ENCODE measurements around the gene LGSN. TPM values are rescaled to one million over a fixed set of nuclear protein-coding genes. Genes with fewer than 3 reads are reported as not detected.
"Not testable (repeated sequence)": the region's sequence is repeated elsewhere in the genome, so short reads cannot be mapped to it uniquely, and the experiment has no call there.

Gene LGSN
- total RNA-seq, 2 donors from 2014 or later: not detected

DNA sequence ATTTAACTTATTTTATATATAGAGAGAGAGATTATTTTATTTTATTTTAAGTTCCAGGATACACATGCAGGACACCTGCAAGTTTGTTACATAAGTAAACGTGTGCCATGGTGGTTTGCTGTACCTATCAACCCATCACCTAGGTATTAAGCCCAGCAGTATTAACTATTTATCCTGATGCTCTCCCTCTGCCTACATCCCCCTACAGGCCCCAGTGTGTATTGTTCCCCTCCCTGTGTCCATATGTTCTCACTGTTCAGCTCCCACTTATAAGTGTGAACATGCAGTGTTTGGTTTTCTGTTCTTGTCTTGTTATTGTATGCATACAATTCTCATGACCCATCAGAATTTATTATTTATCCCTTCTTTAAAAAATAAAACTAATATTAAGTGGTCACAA lies 73.9 kb downstream of the LGSN start:
- Histone ChIP-seq H3K4me1 (replicated peaks) (no peaks in the 10 kb centered on the region), H3K4me3 (no peak overlapping the region), H3K9me3 (no peaks in the 10 kb centered on the region), H3K27ac (no peak overlapping the region), H3K36me3 (no peaks in the 10 kb centered on the region), H3K27me3 (replicated peaks; ENCODE audit: insufficient read depth) (no peaks in the 10 kb centered on the region)
- no peak for DNase-seq (ENCODE audit: low spot score)
- intact Hi-C loops (cut with DNase I): no loop called here
- TF ChIP-seq, protein P1, sequence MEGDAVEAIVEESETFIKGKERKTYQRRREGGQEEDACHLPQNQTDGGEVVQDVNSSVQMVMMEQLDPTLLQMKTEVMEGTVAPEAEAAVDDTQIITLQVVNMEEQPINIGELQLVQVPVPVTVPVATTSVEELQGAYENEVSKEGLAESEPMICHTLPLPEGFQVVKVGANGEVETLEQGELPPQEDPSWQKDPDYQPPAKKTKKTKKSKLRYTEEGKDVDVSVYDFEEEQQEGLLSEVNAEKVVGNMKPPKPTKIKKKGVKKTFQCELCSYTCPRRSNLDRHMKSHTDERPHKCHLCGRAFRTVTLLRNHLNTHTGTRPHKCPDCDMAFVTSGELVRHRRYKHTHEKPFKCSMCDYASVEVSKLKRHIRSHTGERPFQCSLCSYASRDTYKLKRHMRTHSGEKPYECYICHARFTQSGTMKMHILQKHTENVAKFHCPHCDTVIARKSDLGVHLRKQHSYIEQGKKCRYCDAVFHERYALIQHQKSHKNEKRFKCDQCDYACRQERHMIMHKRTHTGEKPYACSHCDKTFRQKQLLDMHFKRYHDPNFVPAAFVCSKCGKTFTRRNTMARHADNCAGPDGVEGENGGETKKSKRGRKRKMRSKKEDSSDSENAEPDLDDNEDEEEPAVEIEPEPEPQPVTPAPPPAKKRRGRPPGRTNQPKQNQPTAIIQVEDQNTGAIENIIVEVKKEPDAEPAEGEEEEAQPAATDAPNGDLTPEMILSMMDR (IDR thresholded peaks at IDR 0.05): no peak
- TF ChIP-seq POLR2AphosphoS5 (IDR thresholded peaks at IDR 0.05) (no peak), POLR2A (IDR thresholded peaks at IDR 0.05) (no peak)
- WGBS: 69% methylated on average over 1 of the region's 1 CpG

DNA sequence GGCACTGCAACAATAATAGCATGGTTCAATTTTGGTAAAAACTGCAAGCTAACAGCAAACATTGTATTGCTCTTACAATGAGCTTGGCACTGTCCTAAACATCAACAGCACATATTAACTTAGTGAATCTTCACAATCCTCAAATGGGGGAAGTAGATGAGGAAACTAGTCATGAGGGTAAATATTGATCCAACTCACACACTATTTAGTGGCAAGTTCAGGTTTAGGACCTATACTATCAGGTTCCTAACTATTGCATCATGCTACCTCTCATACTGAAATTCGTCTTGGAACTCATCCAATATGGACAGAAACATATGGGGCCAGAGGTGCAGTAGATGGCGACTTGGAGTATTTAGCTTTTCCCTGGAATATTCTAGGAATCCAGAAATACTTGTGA lies 74.4 kb downstream of the LGSN start:
- TF ChIP-seq, protein P1 (IDR thresholded peaks at IDR 0.05): no peak
- no peak for TF ChIP-seq POLR2A (IDR thresholded peaks at IDR 0.05)
- no peak for TF ChIP-seq POLR2AphosphoS5 (IDR thresholded peaks at IDR 0.05)
- Histone ChIP-seq H3K9me3 (no peaks in the 10 kb centered on the region), H3K36me3 (no peaks in the 10 kb centered on the region), H3K27me3 (replicated peaks; ENCODE audit: insufficient read depth) (no peaks in the 10 kb centered on the region), H3K4me3 (no peak overlapping the region), H3K4me1 (replicated peaks) (no peaks in the 10 kb centered on the region), H3K27ac (no peak overlapping the region)
- no peak for DNase-seq (ENCODE audit: low spot score)
- intact Hi-C loops (cut with DNase I): no loop called here
- WGBS: 75% methylated on average over 2 of the region's 2 CpGs

DNA sequence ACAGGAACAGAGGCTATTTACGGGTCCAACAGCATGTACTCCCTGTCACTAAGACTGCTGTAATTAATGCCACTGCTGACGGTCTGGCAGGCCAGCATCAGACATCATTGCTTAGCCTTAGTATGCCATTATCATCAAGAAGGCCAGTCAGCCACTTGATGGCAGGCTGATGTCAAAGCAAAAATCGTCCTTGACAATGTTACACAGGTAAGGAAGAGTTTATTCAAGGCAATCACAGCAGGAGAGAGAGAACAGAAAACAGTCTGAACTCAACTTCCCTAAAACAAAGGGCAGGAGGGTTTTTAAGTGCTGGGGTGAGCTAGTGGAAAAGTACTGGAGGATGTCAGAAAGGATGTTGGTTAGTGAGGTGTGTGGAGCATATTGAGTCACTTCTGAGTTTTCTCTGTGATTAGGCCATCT lies 83.4 kb downstream of the LGSN start:
- 50% methylated on average over 3 of the region's 3 CpGs for WGBS
- TF ChIP-seq, protein P1 (IDR thresholded peaks at IDR 0.05): no peak
- no peak for TF ChIP-seq POLR2AphosphoS5 (IDR thresholded peaks at IDR 0.05)
- no peak for TF ChIP-seq POLR2A (IDR thresholded peaks at IDR 0.05)

DNA sequence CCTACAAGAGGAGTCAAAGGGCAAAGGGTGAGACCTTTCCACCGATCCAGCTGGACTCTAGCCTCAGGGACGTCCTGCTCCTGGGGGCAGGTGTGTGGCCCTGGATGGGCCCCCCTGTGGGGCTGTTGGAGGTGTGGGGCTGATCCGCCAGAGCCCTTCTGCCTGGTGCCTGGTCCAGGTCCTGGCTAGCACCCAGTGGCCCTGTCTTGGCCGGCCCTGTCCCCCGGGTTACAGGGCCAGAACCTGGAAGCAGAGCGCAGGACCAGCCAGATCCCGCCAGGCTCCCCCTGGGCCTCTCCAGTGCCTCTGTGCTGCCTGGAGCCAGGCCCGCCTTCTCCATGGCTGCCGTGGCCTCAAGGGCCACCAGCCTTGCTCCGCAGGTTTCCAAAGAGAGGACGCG lies 89.3 kb downstream of the LGSN start:
- H3K27me3 ChIP-seq (replicated peaks; ENCODE audit: insufficient read depth); H3K9me3 ChIP-seq; DNase-seq (ENCODE audit: low spot score); H3K27ac ChIP-seq; H3K36me3 ChIP-seq; intact Hi-C loops (cut with DNase I); H3K4me3 ChIP-seq; H3K4me1 ChIP-seq (replicated peaks): not testable (repeated sequence)
- WGBS: 71% methylated on average over 8 of the region's 12 CpGs

More for the DNA sequence above, 83.4 kb downstream of the LGSN start:
- intact Hi-C loops (cut with DNase I): no loop called here
- Histone ChIP-seq H3K4me3 (no peak overlapping the region), H3K27ac (no peak overlapping the region), H3K27me3 (replicated peaks; ENCODE audit: insufficient read depth) (no peaks in the 10 kb centered on the region), H3K4me1 (replicated peaks) (no peaks in the 10 kb centered on the region), H3K9me3 (no peaks in the 10 kb centered on the region), H3K36me3 (no peaks in the 10 kb centered on the region)
- no peak for DNase-seq (ENCODE audit: low spot score)

DNA sequence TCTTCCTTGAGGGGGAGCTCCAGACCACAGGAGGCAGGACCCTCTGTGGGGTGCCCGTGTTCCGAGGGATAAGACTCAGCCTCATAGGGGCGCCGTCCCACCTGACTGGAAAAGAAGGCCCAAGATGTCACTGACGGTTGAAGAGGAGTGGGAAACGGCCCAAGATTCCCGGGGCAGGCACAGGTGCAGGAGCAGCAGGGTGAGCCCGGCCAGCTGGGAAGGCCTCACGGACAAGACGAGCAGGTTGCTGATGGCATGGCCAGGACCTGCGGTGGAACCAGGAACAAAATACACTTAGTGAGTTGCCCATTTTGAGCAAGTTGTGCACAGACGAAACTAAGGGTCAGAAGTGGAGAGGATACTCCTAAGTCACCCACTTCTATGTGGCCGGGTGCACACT lies 89.8 kb downstream of the LGSN start:
- H3K27ac ChIP-seq; H3K4me1 ChIP-seq (replicated peaks); H3K36me3 ChIP-seq; H3K27me3 ChIP-seq (replicated peaks; ENCODE audit: insufficient read depth); H3K4me3 ChIP-seq; DNase-seq (ENCODE audit: low spot score); H3K9me3 ChIP-seq; intact Hi-C loops (cut with DNase I): not testable (repeated sequence)
- WGBS: 88% methylated on average over 12 of the region's 13 CpGs

DNA sequence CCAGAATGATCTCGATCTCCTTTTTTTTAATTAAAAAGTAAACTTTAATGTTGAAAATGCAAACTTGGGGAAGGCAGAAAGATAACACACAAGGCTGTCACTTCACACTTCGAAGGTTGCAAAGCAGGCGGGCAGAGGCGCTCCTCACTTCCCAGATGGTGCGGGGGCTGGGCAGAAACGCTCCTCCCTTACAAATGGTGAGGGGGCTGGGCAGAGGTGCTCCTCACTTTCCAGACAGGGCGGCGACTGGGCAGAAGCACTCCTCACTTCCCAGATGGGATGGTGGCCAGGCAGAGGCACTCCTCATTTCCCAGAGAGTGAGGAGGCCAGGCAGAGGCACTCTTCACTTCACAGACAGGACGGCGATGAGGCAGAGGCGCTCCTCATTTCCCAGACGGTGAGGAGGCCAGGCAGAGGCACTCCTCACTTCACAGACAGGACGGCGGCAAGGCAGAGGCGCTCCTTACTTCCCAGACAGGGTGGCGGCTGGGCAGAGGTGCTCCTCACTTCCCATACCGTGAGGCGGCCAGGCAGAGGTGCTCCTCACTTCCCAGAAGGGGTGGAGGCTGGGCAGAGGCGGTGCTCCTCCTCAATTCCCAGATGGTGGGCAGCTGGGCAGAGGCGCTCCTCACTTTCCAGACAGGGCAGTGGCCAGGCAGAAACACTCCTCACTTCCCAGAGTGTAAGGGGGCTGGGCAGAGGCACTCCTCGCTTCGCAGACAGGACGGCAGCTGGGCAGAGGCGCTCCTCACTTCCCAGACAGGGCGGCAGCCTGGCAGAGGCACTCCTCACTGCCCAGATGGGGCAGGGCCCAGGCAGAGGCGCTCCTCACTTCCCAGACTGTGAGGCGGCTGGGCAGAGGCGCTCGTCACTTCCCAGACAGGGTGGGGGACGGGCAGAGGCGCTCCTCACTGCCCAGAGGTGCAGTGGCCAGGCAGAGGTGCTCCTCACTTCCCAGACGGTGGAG lies 91.6 kb downstream of the LGSN start:
- H3K4me1 ChIP-seq (replicated peaks); H3K36me3 ChIP-seq; intact Hi-C loops (cut with DNase I); H3K9me3 ChIP-seq; H3K27ac ChIP-seq; DNase-seq (ENCODE audit: low spot score); H3K4me3 ChIP-seq; H3K27me3 ChIP-seq (replicated peaks; ENCODE audit: insufficient read depth): not testable (repeated sequence)
- 91% methylated on average over 32 of the region's 32 CpGs for WGBS

DNA sequence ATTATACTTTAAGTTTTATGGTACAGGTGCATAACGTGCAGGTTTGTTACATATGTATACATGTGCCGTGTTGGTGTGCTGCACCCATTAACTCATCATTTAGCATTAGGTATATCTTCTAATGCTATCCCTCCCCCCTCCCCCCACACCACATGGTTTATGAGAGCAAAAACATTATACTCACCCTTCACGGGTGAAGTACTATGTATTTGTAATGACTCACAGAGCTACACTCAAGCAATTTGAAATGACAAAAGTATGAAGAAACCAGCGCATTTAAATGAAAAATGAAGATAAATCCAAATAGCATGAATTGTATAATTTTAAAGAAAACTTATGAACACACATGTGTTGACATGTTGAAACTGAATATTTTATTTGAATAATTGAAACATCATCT lies 93.8 kb downstream of the LGSN start:
- H3K9me3 ChIP-seq; H3K27ac ChIP-seq; H3K4me1 ChIP-seq (replicated peaks); DNase-seq (ENCODE audit: low spot score); intact Hi-C loops (cut with DNase I); H3K4me3 ChIP-seq; H3K27me3 ChIP-seq (replicated peaks; ENCODE audit: insufficient read depth); H3K36me3 ChIP-seq: not testable (repeated sequence)
- 48% methylated on average over 4 of the region's 4 CpGs for WGBS
